ENCODE measurements around the gene GRK5. TPM values are rescaled to one million over a fixed set of nuclear protein-coding genes. Genes with fewer than 3 reads are reported as not detected.

The GRK5 gene
- total RNA-seq, 1 experiment from 2014 or later = 29.0 TPM

GRCh38 chr10:119498889-119499676, 291.7 kb downstream of the GRK5 start:
- no peak overlapping the region for H3K4me3 ChIP-seq (ENCODE audit: low read depth in 2 of 2, low read length in 2 of 2)
- peaks cover 11% of the 10 kb centered on the region for H3K4me1 ChIP-seq (ENCODE audit: control insufficient read depth, insufficient read depth, low read length)
- H3K36me3 ChIP-seq (ENCODE audit: control insufficient read depth, insufficient read depth, low read length) = no peaks in the 10 kb centered on the region
- H3K27me3 ChIP-seq (ENCODE audit: control insufficient read depth, insufficient read depth, low read length) = no peaks in the 10 kb centered on the region
- ChIA-PET CTCF (interaction anchor here (0.5 kb wide), 1 partner anchor 43 kb away, joined by 3 read pairs; the partner anchor contains the start of gene RGS10), POLR2A (interaction anchor here (0.6 kb wide), 1 partner anchor 273 kb away, joined by 5 read pairs; no protein-coding TSS in a partner anchor)
- H3K9me3 ChIP-seq (ENCODE audit: control insufficient read depth, insufficient read depth, low read depth, low read length) = no peaks in the 10 kb centered on the region
- in situ Hi-C loops (cut with HindIII; ENCODE audit: low pct_unique_long_range_greater_than_20kb, low sequenced_read_pairs) (no loop called here), intact Hi-C loops (cut with micrococcal nuclease; ENCODE audit: unreplicated experiment) (no loop called here)
- DNase-seq (ENCODE audit: low read depth, low spot score) = no peak
- ATAC-seq = no peak
- TF ChIP-seq TCF7L2 (IDR thresholded peaks at IDR 0.05; ENCODE audit: low read depth, low read length) (no peak), CTCF (IDR thresholded peaks at IDR 0.05) (no peak), POLR2AphosphoS5 (IDR thresholded peaks at IDR 0.05; ENCODE audit: low read depth, low read length) (no peak), SIN3A (IDR thresholded peaks at IDR 0.05; ENCODE audit: borderline replicate concordance, insufficient read depth, low read depth, low read length) (no peak)
- TF ChIP-seq, protein P1, sequence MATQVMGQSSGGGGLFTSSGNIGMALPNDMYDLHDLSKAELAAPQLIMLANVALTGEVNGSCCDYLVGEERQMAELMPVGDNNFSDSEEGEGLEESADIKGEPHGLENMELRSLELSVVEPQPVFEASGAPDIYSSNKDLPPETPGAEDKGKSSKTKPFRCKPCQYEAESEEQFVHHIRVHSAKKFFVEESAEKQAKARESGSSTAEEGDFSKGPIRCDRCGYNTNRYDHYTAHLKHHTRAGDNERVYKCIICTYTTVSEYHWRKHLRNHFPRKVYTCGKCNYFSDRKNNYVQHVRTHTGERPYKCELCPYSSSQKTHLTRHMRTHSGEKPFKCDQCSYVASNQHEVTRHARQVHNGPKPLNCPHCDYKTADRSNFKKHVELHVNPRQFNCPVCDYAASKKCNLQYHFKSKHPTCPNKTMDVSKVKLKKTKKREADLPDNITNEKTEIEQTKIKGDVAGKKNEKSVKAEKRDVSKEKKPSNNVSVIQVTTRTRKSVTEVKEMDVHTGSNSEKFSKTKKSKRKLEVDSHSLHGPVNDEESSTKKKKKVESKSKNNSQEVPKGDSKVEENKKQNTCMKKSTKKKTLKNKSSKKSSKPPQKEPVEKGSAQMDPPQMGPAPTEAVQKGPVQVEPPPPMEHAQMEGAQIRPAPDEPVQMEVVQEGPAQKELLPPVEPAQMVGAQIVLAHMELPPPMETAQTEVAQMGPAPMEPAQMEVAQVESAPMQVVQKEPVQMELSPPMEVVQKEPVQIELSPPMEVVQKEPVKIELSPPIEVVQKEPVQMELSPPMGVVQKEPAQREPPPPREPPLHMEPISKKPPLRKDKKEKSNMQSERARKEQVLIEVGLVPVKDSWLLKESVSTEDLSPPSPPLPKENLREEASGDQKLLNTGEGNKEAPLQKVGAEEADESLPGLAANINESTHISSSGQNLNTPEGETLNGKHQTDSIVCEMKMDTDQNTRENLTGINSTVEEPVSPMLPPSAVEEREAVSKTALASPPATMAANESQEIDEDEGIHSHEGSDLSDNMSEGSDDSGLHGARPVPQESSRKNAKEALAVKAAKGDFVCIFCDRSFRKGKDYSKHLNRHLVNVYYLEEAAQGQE (IDR thresholded peaks at IDR 0.05; ENCODE audit: insufficient read depth in 1 of 2, low read depth in 2 of 2, low read length in 1 of 2) = no peak
- BruUV-seq (replicated peaks) = no TSS peak
- H3K27ac ChIP-seq (ENCODE audit: low read length) = no peak overlapping the region

- Histone ChIP-seq H3K9me3 (ENCODE audit: control insufficient read depth, insufficient read depth, low read depth, low read length) (no peaks in the 10 kb centered on the region), H3K4me3 (ENCODE audit: low read depth in 2 of 2, low read length in 2 of 2) (no peak overlapping the region), H3K27me3 (ENCODE audit: control insufficient read depth, insufficient read depth, low read length) (no peaks in the 10 kb centered on the region), H3K4me1 (ENCODE audit: control insufficient read depth, insufficient read depth, low read length) (peaks cover 5% of the 10 kb centered on the region), H3K36me3 (ENCODE audit: control insufficient read depth, insufficient read depth, low read length) (no peaks in the 10 kb centered on the region), H3K27ac (ENCODE audit: low read length) (no peak overlapping the region)
- in situ Hi-C loops (cut with HindIII; ENCODE audit: low pct_unique_long_range_greater_than_20kb, low sequenced_read_pairs) (no loop called here), intact Hi-C loops (cut with micrococcal nuclease; ENCODE audit: unreplicated experiment) (no loop called here)
- BruUV-seq (replicated peaks) = no TSS peak
- no peak for TF ChIP-seq SIN3A (IDR thresholded peaks at IDR 0.05; ENCODE audit: borderline replicate concordance, insufficient read depth, low read depth, low read length)
- TF ChIP-seq, protein P1 (IDR thresholded peaks at IDR 0.05; ENCODE audit: insufficient read depth in 1 of 2, low read depth in 2 of 2, low read length in 1 of 2) = no peak
- TF ChIP-seq POLR2AphosphoS5 (IDR thresholded peaks at IDR 0.05; ENCODE audit: low read depth, low read length) = no peak
- TF ChIP-seq CTCF (IDR thresholded peaks at IDR 0.05) = no peak
- no peak for TF ChIP-seq TCF7L2 (IDR thresholded peaks at IDR 0.05; ENCODE audit: low read depth, low read length)
- CTCF ChIA-PET = no interaction called here
- DNase-seq (ENCODE audit: low read depth, low spot score) = no peak
- ATAC-seq = no peak
- POLR2A ChIA-PET = interaction anchor here (0.6 kb wide), 1 partner anchor 274 kb away, joined by 5 read pairs; no protein-coding TSS in a partner anchor
Observed at GRCh38 chr10:119499677-119500002, 292.3 kb downstream of the GRK5 start.

Data from Panc1 (cell line).